Heart right ventricle (tissue), 16 donors: ENCODE data around the gene XKR7. TPM values are rescaled to one million over a fixed set of nuclear protein-coding genes. Genes with fewer than 3 reads are reported as not detected.
A peak's percentile ranks its signal among the peaks of the same experiment; 100 is the strongest.

Source experiments
- ATAC-seq, 8 donors: fragments of 200-7000 bp; cut with Tn5 transposase; one replicate each; pipeline ENCODE4 v1.9.1; 2020; ENCODE audit warnings: mild to moderate bottlenecking in 8 of 8, moderate library complexity in 8 of 8, moderate number of reproducible peaks in 1 of 8
- DNase-seq, 2 donors: peaks; one replicate each; pipeline ENCODE4 v3.0.0-alpha.2; 2020
- H3K27ac ChIP-seq, 10 donors: fragments of 200-600 bp; sonication (generic) in 2 of 10; one replicate each; pipeline versions ENCODE4 v1.5.0 to v1.8.0; 2020 to 2022; ENCODE audit warnings: mild to moderate bottlenecking in 3 of 10
- H3K27me3 ChIP-seq, 7 donors: fragments of 200-600 bp; one replicate each; pipeline ENCODE4 v1.8.0; 2021 to 2022; ENCODE audit warnings: mild to moderate bottlenecking in 2 of 7
- H3K36me3 ChIP-seq, 9 donors: fragments of 200-600 bp; sonication (generic) in 1 of 9; one replicate each; pipeline versions ENCODE4 v1.5.0 to v1.8.0; 2020 to 2022; ENCODE audit warnings: mild to moderate bottlenecking in 2 of 9
- H3K4me1 ChIP-seq, 9 donors: fragments of 200-600 bp; sonication (generic) in 1 of 9; one replicate each; pipeline versions ENCODE4 v1.5.0 to v1.8.0; 2020 to 2022; ENCODE audit warnings: mild to moderate bottlenecking in 4 of 9
- H3K4me3 ChIP-seq, 10 donors: fragments of 200-600 bp; sonication (generic) in 2 of 10; one replicate each; pipeline versions ENCODE4 v1.5.0 to v1.8.0; 2020 to 2022; ENCODE audit warnings: mild to moderate bottlenecking in 7 of 10, moderate library complexity in 2 of 10
- H3K9me3 ChIP-seq, 11 donors: fragments of 200-600 bp in 10 of 11; sonication (generic) in 2 of 11; one replicate each; pipeline versions ENCODE4 v1.5.0 to v1.8.0; 2013 to 2022; ENCODE audit warnings: mild to moderate bottlenecking in 2 of 11, control low read depth in 1 of 11, moderate library complexity in 1 of 11
- WGBS, 2 donors: extraction: QIAGEN DNeasy Blood & Tissue Kit; methylation state at CpG; one replicate each; pipeline ENCODE4 v1.1.7; 2013; ENCODE audit warnings: inconsistent platforms in 1 of 2; 5-methylcytosine and 5-hydroxymethylcytosine counted together
- intact Hi-C, 10 donors: fragments of 100-400 bp; cut with DNase I; formaldehyde crosslinking; loops; one replicate each; pipeline versions ENCODE4 v1.11.1 to v1.14.2; 2022
- polyA plus RNA-seq, 2 donors: library from polyadenylated mRNA; stranded (reverse); fragments of 200-250 nt; gene quantifications; one replicate each; pipeline ENCODE4 v1.2.3, GENCODE V29; 2013
- total RNA-seq, 10 donors: library from RNA; stranded (reverse); fragmentation: NEBNext Ultra II Directional in 3 of 10; extraction: Animal tissue kit (Norgen Biotek cat#: 25700) in 3 of 10; gene quantifications; one replicate each; pipeline versions ENCODE4 v1.2.1 to v1.2.4, GENCODE V29; 2021 to 2023
- TF ChIP-seq, protein P1 (sequence below), 9 donors: fragments of 200-600 bp; sonication (generic) in 2 of 9; IDR thresholded peaks; one replicate each; pipeline versions ENCODE4 v1.5.0 to v1.8.0; 2021 to 2022; ENCODE audit warnings: antibody characterized with exemption in 9 of 9, mild to moderate bottlenecking in 5 of 9, moderate library complexity in 1 of 9
- donor health status: Arrhythmogenic right ventricular cardiomyopathy.
- donor health status: ischemic (EF 13 %, LVEDD 7.1; RV severe dilation, severe dysfunction).
- donor health status: healthy with polysubstance abuse.
- donor health status: DM: no; HTN: yes; CAD: no.
- donor health status: DM: no; HTN: no; CAD: no.
- donor health status: ischemic (EF 25% LVEDD 6.9; RV normal size, moderate dysfunction).
- donor health status: ischemic (EF 25% LVEDD 5.7; RV mildly dilated, moderate dysfunction).
- donor health status: healthy.
- donor health status: DM: yes; HTN: yes; CAD: no.
- donor health status: Ischemic cardiomyopathy.
- donor health status: ischemic (EF 35%, LVEDD 5.7; RV mildly dilated, moderate dysfunction).
- donor health status: nonischemic (EF 11% LVEDD 7.7; RV severe dilation, severe dysfunction).
- donor health status: DM: yes; HTN: yes; CAD: no.
- donor health status: PGD.
- donor health status: ischemic (EF 29% LVEDD 5.4; RV normal size, mild dysfunction).
- donor health status: nonischemic (EF 23%, LVEDD 6.1; RV moderate dilation, normal function).

Gene XKR7
- total and polyA plus RNA-seq, 12 donors, result not detected

DNA sequence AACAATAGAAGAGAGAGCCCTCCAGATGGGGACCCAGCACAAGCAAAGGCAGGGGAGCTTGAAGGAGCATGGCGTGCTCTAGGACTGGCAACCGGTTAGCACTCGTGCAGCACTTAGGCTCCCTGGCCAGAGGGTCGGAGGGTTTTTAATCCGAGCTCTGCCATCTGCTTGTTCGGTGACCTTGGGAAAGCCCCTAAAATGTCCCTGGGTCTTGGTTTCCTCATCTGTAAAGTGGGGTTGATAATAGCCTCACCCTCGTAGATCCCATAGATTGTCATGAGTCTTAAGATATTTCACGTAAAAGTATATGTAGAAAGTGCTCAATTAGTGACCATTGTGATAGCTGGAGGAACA lies 67.5 kb downstream of the XKR7 start:
- peaks cover 0 to 4% (median 0%) of the 10 kb centered on the region in 11 donors for H3K9me3 ChIP-seq
- TF ChIP-seq, protein P1, sequence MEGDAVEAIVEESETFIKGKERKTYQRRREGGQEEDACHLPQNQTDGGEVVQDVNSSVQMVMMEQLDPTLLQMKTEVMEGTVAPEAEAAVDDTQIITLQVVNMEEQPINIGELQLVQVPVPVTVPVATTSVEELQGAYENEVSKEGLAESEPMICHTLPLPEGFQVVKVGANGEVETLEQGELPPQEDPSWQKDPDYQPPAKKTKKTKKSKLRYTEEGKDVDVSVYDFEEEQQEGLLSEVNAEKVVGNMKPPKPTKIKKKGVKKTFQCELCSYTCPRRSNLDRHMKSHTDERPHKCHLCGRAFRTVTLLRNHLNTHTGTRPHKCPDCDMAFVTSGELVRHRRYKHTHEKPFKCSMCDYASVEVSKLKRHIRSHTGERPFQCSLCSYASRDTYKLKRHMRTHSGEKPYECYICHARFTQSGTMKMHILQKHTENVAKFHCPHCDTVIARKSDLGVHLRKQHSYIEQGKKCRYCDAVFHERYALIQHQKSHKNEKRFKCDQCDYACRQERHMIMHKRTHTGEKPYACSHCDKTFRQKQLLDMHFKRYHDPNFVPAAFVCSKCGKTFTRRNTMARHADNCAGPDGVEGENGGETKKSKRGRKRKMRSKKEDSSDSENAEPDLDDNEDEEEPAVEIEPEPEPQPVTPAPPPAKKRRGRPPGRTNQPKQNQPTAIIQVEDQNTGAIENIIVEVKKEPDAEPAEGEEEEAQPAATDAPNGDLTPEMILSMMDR (IDR thresholded peaks at IDR 0.05), result no peak
- H3K4me3 ChIP-seq, result no peak overlapping the region
- intact Hi-C loops, result loop anchor here in 8 of 10 donors (2.0 to 10.0 kb wide), 6 partner anchors 59 to 489 kb away; partner anchors contain the start of gene PDRG1 (in 1 of the 8)
- ATAC-seq, result no peak
- H3K27ac ChIP-seq, result peak overlapping the region in 2 of 10 donors; percentile 29 to 66
- H3K4me1 ChIP-seq, result peaks cover 3 to 78% (median 11%) of the 10 kb centered on the region in 9 donors
- WGBS, 2 donors, result 83 to 87% methylated on average over 8 of the region's 8 CpGs
- H3K27me3 ChIP-seq, result peaks cover 0 to 54% (median 19%) of the 10 kb centered on the region in 7 donors
- peaks cover 0 to 26% (median 0%) of the 10 kb centered on the region in 9 donors for H3K36me3 ChIP-seq
- no peak for DNase-seq

DNA sequence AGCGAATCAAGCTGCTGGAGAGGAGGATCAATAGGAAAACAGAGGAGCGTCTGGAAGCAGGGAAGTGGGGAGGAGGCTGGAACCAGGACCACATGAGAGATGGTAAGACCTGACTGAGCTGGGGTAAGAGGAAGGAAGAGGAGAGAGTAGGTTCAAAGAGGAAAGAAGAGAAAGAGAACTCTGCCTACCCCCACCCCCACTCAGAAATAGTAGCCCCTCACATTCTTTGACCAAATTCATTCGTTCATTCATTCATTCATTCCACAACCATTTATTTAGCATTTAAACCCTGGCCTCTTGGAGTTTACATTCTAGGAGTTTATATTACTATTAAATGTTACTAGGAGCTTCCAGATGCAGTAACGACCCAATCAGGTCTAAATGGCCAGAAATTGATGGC lies 68.3 kb downstream of the XKR7 start:
- TF ChIP-seq, protein P1 (IDR thresholded peaks at IDR 0.05), result no peak

GRCh38 chr20:32036716-32037485 lies 69.0 kb downstream of the XKR7 start:
- H3K36me3 ChIP-seq, result peaks cover 0 to 21% (median 0%) of the 10 kb centered on the region in 9 donors
- ATAC-seq (no peak), DNase-seq (no peak)
- H3K4me3 ChIP-seq, result no peak overlapping the region
- peak overlapping the region in 1 of 10 donors; percentile 49 for H3K27ac ChIP-seq
- intact Hi-C loops, result loop anchor here in 7 of 10 donors (10.0 kb wide), 5 partner anchors 58 to 488 kb away; no protein-coding TSS in a partner anchor
- WGBS, 2 donors, result 60 to 65% methylated on average over 10 of the region's 10 CpGs
- peaks cover 0 to 4% (median 0%) of the 10 kb centered on the region in 11 donors for H3K9me3 ChIP-seq
- TF ChIP-seq, protein P1 (IDR thresholded peaks at IDR 0.05), result no peak
- peaks cover 0 to 48% (median 19%) of the 10 kb centered on the region in 7 donors for H3K27me3 ChIP-seq
- H3K4me1 ChIP-seq, result peaks cover 0 to 81% (median 6%) of the 10 kb centered on the region in 9 donors

More for the DNA sequence above, 68.3 kb downstream of the XKR7 start:
- intact Hi-C loops, result loop anchor here in 7 of 10 donors (10.0 kb wide), 5 partner anchors 59 to 489 kb away; no protein-coding TSS in a partner anchor
- peak overlapping the region in 1 of 10 donors; percentile 66 for H3K27ac ChIP-seq
- ATAC-seq (no peak), DNase-seq (no peak)
- peaks cover 0 to 49% (median 19%) of the 10 kb centered on the region in 7 donors for H3K27me3 ChIP-seq
- 47 to 56% methylated on average over 4 of the region's 4 CpGs for WGBS, 2 donors
- peaks cover 0 to 4% (median 0%) of the 10 kb centered on the region in 11 donors for H3K9me3 ChIP-seq
- peaks cover under 1 to 81% (median 8%) of the 10 kb centered on the region in 9 donors for H3K4me1 ChIP-seq
- no peak overlapping the region for H3K4me3 ChIP-seq
- peaks cover 0 to 22% (median 0%) of the 10 kb centered on the region in 9 donors for H3K36me3 ChIP-seq

GRCh38 chr20:32037929-32038328 lies 70.0 kb downstream of the XKR7 start:
- peaks cover 0 to 17% (median 0%) of the 10 kb centered on the region in 9 donors for H3K36me3 ChIP-seq
- intact Hi-C loops, result loop anchor here in 7 of 10 donors (10.0 kb wide), 5 partner anchors 57 to 487 kb away; no protein-coding TSS in a partner anchor
- DNase-seq (no peak), ATAC-seq (no peak)
- H3K27ac ChIP-seq, result no peak overlapping the region
- 71 to 83% methylated on average over 4 of the region's 4 CpGs for WGBS, 2 donors
- peaks cover 0 to 4% (median 0%) of the 10 kb centered on the region in 11 donors for H3K9me3 ChIP-seq
- TF ChIP-seq, protein P1 (IDR thresholded peaks at IDR 0.05), result no peak
- peaks cover 0 to 48% (median 19%) of the 10 kb centered on the region in 7 donors for H3K27me3 ChIP-seq
- H3K4me1 ChIP-seq, result peaks cover 0 to 80% (median 6%) of the 10 kb centered on the region in 9 donors
- no peak overlapping the region for H3K4me3 ChIP-seq
